Panc1 (cell line): ENCODE data around the gene KRT76. TPM values are rescaled to one million over a fixed set of nuclear protein-coding genes. Genes with fewer than 3 reads are reported as not detected.

Experiments
- ATAC-seq: fragments of 200-7000 bp; cut with Tn5 transposase; 2 replicates; pipeline ENCODE4 v1.9.1; 2020; ENCODE audit warnings: mild to moderate bottlenecking, moderate library complexity
- BruUV-seq: library from RNA; stranded (reverse); fragments of 400-500 nt; replicated peaks from 2 replicates; lab custom pipeline; 2021; lab: Mats Ljungman, UMichigan
- CTCF ChIA-PET: fragments of 300-600 bp; sonication (Branson Sonifier 250); formaldehyde crosslinking; loops from one replicate; lab custom pipeline; 2022; ENCODE audit warnings: antibody characterized with exemption; lab: Charles Lee
- POLR2A ChIA-PET: fragments of 300-600 bp; sonication (Branson Sonifier 250); formaldehyde crosslinking; loops from one replicate; lab custom pipeline; 2022; ENCODE audit warnings: antibody characterized with exemption; lab: Charles Lee
- DNase-seq: peaks from one replicate; pipeline ENCODE4 v3.0.0-alpha.2; 2010; ENCODE audit warnings: low read depth, low spot score
- H3K27ac ChIP-seq: 2 replicates; pipeline ENCODE4 v1.5.1; 2011; ENCODE audit warnings: mild to moderate bottlenecking, low read length, inconsistent platforms
- H3K27me3 ChIP-seq: fragments of 200-500 bp; sonication (Bioruptor generic); 2 replicates; pipeline ENCODE4 v1.6.0; 2014; ENCODE audit warnings: low read length, inconsistent platforms; ENCODE audit not compliant: control insufficient read depth, insufficient read depth
- H3K36me3 ChIP-seq: fragments of 200-500 bp; sonication (Bioruptor generic); 2 replicates; pipeline ENCODE4 v1.5.1; 2014; ENCODE audit warnings: inconsistent platforms, mild to moderate bottlenecking, low read length, moderate library complexity; ENCODE audit not compliant: control insufficient read depth, insufficient read depth
- H3K4me1 ChIP-seq: 2 replicates; pipeline ENCODE4 v1.5.1; 2011; ENCODE audit warnings: inconsistent platforms, mild to moderate bottlenecking, low read length, moderate library complexity; ENCODE audit not compliant: control insufficient read depth, insufficient read depth
- H3K4me3 ChIP-seq, 2 experiments: 2 replicates each; pipeline ENCODE4 v1.5.1; 2011 to 2012; ENCODE audit warnings: low read depth in 2 of 2, low read length in 2 of 2, mild to moderate bottlenecking in 2 of 2, inconsistent platforms in 1 of 2, moderate library complexity in 1 of 2
- H3K9me3 ChIP-seq: fragments of 200-500 bp; sonication (Bioruptor generic); 2 replicates; pipeline ENCODE4 v1.5.1; 2014; ENCODE audit warnings: low read depth, mild to moderate bottlenecking, inconsistent platforms, low read length, moderate library complexity; ENCODE audit not compliant: control insufficient read depth, insufficient read depth
- CTCF ChIP-seq: fragments of 450-650 bp; IDR thresholded peaks from 2 replicates; pipeline ENCODE4 v1.5.1; 2017; ENCODE audit warnings: mild to moderate bottlenecking
- POLR2AphosphoS5 ChIP-seq: IDR thresholded peaks from 2 replicates; pipeline ENCODE4 v1.6.1; 2012; ENCODE audit warnings: mild to moderate bottlenecking, low read depth, low read length, moderate library complexity
- SIN3A ChIP-seq: IDR thresholded peaks from 2 replicates; pipeline ENCODE4 v1.6.1; 2012; ENCODE audit warnings: low read depth, mild to moderate bottlenecking, low read length, moderate library complexity, borderline replicate concordance; ENCODE audit not compliant: insufficient read depth
- TCF7L2 ChIP-seq: IDR thresholded peaks from 2 replicates; pipeline ENCODE4 v1.6.1; 2011; ENCODE audit warnings: mild to moderate bottlenecking, low read depth, low read length, inconsistent platforms
- in situ Hi-C: cut with HindIII; loops from 2 replicates; pipeline ENCODE4 v1.10.0; 2016; ENCODE audit warnings: low sequenced_read_pairs, low pct_unique_long_range_greater_than_20kb
- intact Hi-C: fragments of 100-400 bp; cut with micrococcal nuclease; formaldehyde crosslinking; loops from one replicate; pipeline ENCODE4 v1.10.0; 2022; ENCODE audit not compliant: unreplicated experiment
- total RNA-seq: library from RNA; stranded (reverse); gene quantifications from one replicate; pipeline ENCODE4 v1.2.1, GENCODE V29; 2021; ENCODE audit not compliant: unreplicated experiment
- TF ChIP-seq, protein P1 (sequence below), 2 experiments: IDR thresholded peaks; 2 replicates each; pipeline ENCODE4 v1.6.1; 2011 to 2012; ENCODE audit warnings: low read depth in 2 of 2, control low read depth in 1 of 2, low read length in 1 of 2, mild to moderate bottlenecking in 1 of 2, moderate library complexity in 1 of 2; ENCODE audit not compliant: insufficient read depth in 1 of 2

The KRT76 gene
- total RNA-seq, 1 experiment from 2014 or later: not detected

- no TSS peak for BruUV-seq
- in situ Hi-C loops (no loop called here), intact Hi-C loops (no loop called here)
- H3K9me3 ChIP-seq: no peaks in the 10 kb centered on the region
- no peaks in the 10 kb centered on the region for H3K36me3 ChIP-seq
- ATAC-seq (no peak), DNase-seq (no peak)
- H3K4me3 ChIP-seq: no peak overlapping the region
- POLR2A ChIA-PET: no interaction called here
- no peaks in the 10 kb centered on the region for H3K4me1 ChIP-seq
- peaks cover 14% of the 10 kb centered on the region; the same call in 1 of the 2 replicates for H3K27me3 ChIP-seq
- H3K27ac ChIP-seq: no peak overlapping the region
- no peak for TF ChIP-seq CTCF
- TF ChIP-seq SIN3A: no peak
- no peak for TF ChIP-seq TCF7L2
- TF ChIP-seq, protein P1, sequence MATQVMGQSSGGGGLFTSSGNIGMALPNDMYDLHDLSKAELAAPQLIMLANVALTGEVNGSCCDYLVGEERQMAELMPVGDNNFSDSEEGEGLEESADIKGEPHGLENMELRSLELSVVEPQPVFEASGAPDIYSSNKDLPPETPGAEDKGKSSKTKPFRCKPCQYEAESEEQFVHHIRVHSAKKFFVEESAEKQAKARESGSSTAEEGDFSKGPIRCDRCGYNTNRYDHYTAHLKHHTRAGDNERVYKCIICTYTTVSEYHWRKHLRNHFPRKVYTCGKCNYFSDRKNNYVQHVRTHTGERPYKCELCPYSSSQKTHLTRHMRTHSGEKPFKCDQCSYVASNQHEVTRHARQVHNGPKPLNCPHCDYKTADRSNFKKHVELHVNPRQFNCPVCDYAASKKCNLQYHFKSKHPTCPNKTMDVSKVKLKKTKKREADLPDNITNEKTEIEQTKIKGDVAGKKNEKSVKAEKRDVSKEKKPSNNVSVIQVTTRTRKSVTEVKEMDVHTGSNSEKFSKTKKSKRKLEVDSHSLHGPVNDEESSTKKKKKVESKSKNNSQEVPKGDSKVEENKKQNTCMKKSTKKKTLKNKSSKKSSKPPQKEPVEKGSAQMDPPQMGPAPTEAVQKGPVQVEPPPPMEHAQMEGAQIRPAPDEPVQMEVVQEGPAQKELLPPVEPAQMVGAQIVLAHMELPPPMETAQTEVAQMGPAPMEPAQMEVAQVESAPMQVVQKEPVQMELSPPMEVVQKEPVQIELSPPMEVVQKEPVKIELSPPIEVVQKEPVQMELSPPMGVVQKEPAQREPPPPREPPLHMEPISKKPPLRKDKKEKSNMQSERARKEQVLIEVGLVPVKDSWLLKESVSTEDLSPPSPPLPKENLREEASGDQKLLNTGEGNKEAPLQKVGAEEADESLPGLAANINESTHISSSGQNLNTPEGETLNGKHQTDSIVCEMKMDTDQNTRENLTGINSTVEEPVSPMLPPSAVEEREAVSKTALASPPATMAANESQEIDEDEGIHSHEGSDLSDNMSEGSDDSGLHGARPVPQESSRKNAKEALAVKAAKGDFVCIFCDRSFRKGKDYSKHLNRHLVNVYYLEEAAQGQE (IDR thresholded peaks at IDR 0.05; ENCODE audit: insufficient read depth in 1 of 2, low read depth in 2 of 2, low read length in 1 of 2): no peak
- TF ChIP-seq POLR2AphosphoS5: no peak
- CTCF ChIA-PET: no interaction called here
Observed at GRCh38 chr12:52727037-52727436, 50.1 kb downstream of the KRT76 start.

- in situ Hi-C loops: no loop called here
- DNase-seq: no peak
- intact Hi-C loops: no loop called here
- TF ChIP-seq POLR2AphosphoS5 (no peak), SIN3A (no peak), TCF7L2 (no peak), CTCF (no peak)
- TF ChIP-seq, protein P1 (IDR thresholded peaks at IDR 0.05; ENCODE audit: insufficient read depth in 1 of 2, low read depth in 2 of 2, low read length in 1 of 2): no peak
- CTCF ChIA-PET: no interaction called here
- H3K36me3 ChIP-seq: no peaks in the 10 kb centered on the region
- BruUV-seq: no TSS peak
- no peaks in the 10 kb centered on the region for H3K4me1 ChIP-seq
- ATAC-seq: no peak
- H3K27me3 ChIP-seq: peaks cover 14% of the 10 kb centered on the region; the same call in 1 of the 2 replicates
- H3K9me3 ChIP-seq: no peaks in the 10 kb centered on the region
- POLR2A ChIA-PET: no interaction called here
- no peak overlapping the region for H3K27ac ChIP-seq
- no peak overlapping the region for H3K4me3 ChIP-seq
Observed at GRCh38 chr12:52726451-52726850, 50.7 kb downstream of the KRT76 start.
